Measurements from ENCODE around the gene SMG6. TPM values are rescaled to one million over a fixed set of nuclear protein-coding genes. Genes with fewer than 3 reads are reported as not detected.

Gene SMG6
- total and polyA plus RNA-seq, 2 of the 4 experiments (the other 2 are of a cell fraction), result 16.3 to 30.3 TPM

DNA sequence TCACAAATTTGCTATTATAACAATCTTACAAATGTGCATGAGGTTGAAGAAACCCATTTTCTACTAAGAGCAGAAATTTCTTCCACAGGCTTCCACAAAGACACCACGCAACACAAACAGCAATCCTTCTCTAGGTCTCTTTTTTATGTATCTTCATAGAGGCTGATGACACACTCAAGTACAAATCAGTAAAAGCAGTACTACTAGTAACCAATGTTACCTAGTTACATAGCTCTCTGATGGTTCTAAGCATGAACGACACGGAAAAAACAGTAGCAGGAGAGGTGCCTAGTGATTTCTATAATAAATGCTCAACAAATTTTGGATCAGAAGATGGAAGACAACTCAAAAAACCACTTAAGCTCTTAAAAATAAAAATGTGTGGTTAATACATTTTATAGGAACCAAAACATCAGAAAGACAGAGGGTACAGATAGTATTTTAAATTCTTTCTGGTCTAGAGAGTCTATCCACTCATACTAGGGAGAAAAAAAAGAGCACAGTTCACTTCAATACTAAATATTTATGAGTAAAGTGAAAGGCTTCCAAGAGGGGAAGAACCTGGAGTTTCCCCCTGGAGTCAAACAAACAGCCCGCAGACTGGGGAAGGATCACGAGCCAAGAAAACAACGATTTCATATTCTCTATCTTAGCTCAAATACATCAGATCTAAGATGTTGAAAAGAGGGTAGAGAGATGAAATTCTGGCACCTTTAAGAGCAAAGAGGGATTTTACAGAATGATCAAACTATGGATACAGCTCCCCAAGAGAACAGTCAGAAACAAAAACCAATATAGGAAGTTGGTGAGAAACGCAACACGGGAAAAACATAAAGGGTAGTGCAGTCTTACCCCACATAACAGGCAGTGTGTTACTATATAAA is 40.2 kb downstream of the SMG6 start:
- H3K36me3 ChIP-seq (ENCODE audit: control insufficient read depth, insufficient read depth, low read length), result peaks cover 1% of the 10 kb centered on the region; the same call in 1 of the 2 replicates
- peak overlapping the region; percentile 38; the same call in 1 of the 2 replicates for H3K4me2 ChIP-seq (ENCODE audit: low read depth, low read length)
- H2BK20ac ChIP-seq (ENCODE audit: low read depth, low read length), result peak overlapping the region; percentile 16; the same call in 1 of the 2 replicates
- no TSS peak for BruUV-seq (replicated peaks)
- H3K79me1 ChIP-seq (ENCODE audit: low read depth in 1 of 2, low read length in 2 of 2), result peaks cover 20 to 79% of the 10 kb centered on the region in 2 experiments
- peak overlapping the region; percentile 36 for H2BK120ac ChIP-seq (ENCODE audit: low read depth, low read length)
- dilution Hi-C loops (cut with HindIII; ENCODE audit: low sequenced_read_pairs, unreplicated experiment) (no loop called here), intact Hi-C loops (cut with micrococcal nuclease) (no loop called here), in situ Hi-C loops (cut with MboI; ENCODE audit: low sequenced_read_pairs) (no loop called here)
- H3K27ac ChIP-seq (ENCODE audit: insufficient read depth, low read length), result no peak overlapping the region; the same call in 1 of the 2 replicates
- H2AK5ac ChIP-seq (ENCODE audit: low read depth, low read length), result peak overlapping the region; percentile 10; the same call in 1 of the 2 replicates
- peaks cover 10% of the 10 kb centered on the region for H3K4me1 ChIP-seq (ENCODE audit: control insufficient read depth, insufficient read depth, low read length)
- no peaks in the 10 kb centered on the region for H3K9me3 ChIP-seq (ENCODE audit: control insufficient read depth, insufficient read depth, low read length)
- peak overlapping the region; percentile 48; the same call in 1 of the 3 replicates for H2BK15ac ChIP-seq (ENCODE audit: low read depth, low read length)
- H4K91ac ChIP-seq (ENCODE audit: insufficient read depth, low read depth, low read length), result peak overlapping the region; percentile 16
- peak; percentile 58 for ATAC-seq (ENCODE audit: low read depth)
- peak overlapping the region; percentile 75 for H3K14ac ChIP-seq (replicated peaks; ENCODE audit: low read depth, low read length)
- H2AFZ ChIP-seq (replicated peaks; ENCODE audit: low read length, poor library complexity), result no peak overlapping the region
- H3K9me1 ChIP-seq (ENCODE audit: insufficient read depth, low read length), result peaks cover 11% of the 10 kb centered on the region
- no peak overlapping the region for H3K56ac ChIP-seq (ENCODE audit: extremely low read depth, insufficient read depth, low read length)
- POLR2A ChIA-PET (ENCODE audit: unreplicated experiment), result no interaction called here
- H2BK5ac ChIP-seq (ENCODE audit: low read depth, low read length, poor library complexity, severe bottlenecking), result peak overlapping the region; percentile 62
- peak overlapping the region; percentile 42; the same call in 1 of the 2 replicates for H3K18ac ChIP-seq (ENCODE audit: low read depth, low read length)
- CTCF ChIA-PET, result interaction anchor here (0.5 to 3.2 kb wide), 6 partner anchors 13 to 208 kb away, joined by 3 to 11 read pairs (median 6); partner anchors contain the start of gene HIC1
- WGBS, 2 experiments (ENCODE audit: extremely low coverage in 2 of 2, insufficient read length in 1 of 2), result no CpG with 5 or more reads among the region's 8 CpGs
- no peak overlapping the region; the same call in 1 of the 2 replicates for H3K9ac ChIP-seq (ENCODE audit: low read depth, low read length)
- peak overlapping the region; percentile 58; the same call in 1 of the 2 replicates for H3K4ac ChIP-seq (ENCODE audit: low read depth, low read length)
- H4K20me1 ChIP-seq (ENCODE audit: insufficient read depth, low read length), result peaks cover 3% of the 10 kb centered on the region; the same call in 1 of the 2 replicates
- H4K8ac ChIP-seq (ENCODE audit: low read depth in 2 of 2, low read length in 2 of 2), result peak overlapping the region in 1 of 2 experiments; percentile 42; a peak in 2 of 4 replicates
- no peak overlapping the region for H2AK9ac ChIP-seq (replicated peaks; ENCODE audit: low read depth, low read length, poor library complexity)
- peak overlapping the region; percentile 79; the same call in 1 of the 2 replicates for H3K23ac ChIP-seq (ENCODE audit: low read depth, low read length)
- peak overlapping the region; percentile 11; the same call in 1 of the 2 replicates for H3K4me3 ChIP-seq (ENCODE audit: insufficient read depth, low read depth, low read length)
- DNase-seq, result peak; percentile 77
- no peaks in the 10 kb centered on the region for H3K27me3 ChIP-seq (ENCODE audit: control insufficient read depth, insufficient read depth, low read length)
- TF ChIP-seq, protein P1, sequence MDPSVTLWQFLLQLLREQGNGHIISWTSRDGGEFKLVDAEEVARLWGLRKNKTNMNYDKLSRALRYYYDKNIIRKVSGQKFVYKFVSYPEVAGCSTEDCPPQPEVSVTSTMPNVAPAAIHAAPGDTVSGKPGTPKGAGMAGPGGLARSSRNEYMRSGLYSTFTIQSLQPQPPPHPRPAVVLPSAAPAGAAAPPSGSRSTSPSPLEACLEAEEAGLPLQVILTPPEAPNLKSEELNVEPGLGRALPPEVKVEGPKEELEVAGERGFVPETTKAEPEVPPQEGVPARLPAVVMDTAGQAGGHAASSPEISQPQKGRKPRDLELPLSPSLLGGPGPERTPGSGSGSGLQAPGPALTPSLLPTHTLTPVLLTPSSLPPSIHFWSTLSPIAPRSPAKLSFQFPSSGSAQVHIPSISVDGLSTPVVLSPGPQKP (IDR thresholded peaks at IDR 0.05; ENCODE audit: borderline replicate concordance, low read depth, low read length), result no peak
- TF ChIP-seq RCOR1 (IDR thresholded peaks at IDR 0.05; ENCODE audit: insufficient replicate concordance, low read length), result no peak
- no peak overlapping the region for H4K5ac ChIP-seq (ENCODE audit: low read depth, low read length)
